HCT116 (cell line): ENCODE measurements around the gene CCDC174. TPM values are rescaled to one million over a fixed set of nuclear protein-coding genes. Genes with fewer than 3 reads are reported as not detected.

Experiments used
- ATAC-seq: fragments of 200-7000 bp; cut with Tn5 transposase; 2 replicates; pipeline ENCODE4 v1.9.1; 2020; ENCODE audit warnings: mild to moderate bottlenecking, moderate library complexity
- BruUV-seq: library from RNA; stranded (reverse); fragments of 400-500 nt; replicated peaks from 2 replicates; lab custom pipeline; 2021; lab: Mats Ljungman, UMichigan
- CTCF ChIA-PET: fragments of 300-600 bp; sonication (Branson Sonifier 250); formaldehyde crosslinking; loops from one replicate; lab custom pipeline; 2021; ENCODE audit warnings: antibody characterized with exemption; lab: Charles Lee
- POLR2A ChIA-PET: fragments of 300-600, 350-600 bp; sonication (Branson Sonifier 250); formaldehyde crosslinking; loops from one replicate; lab custom pipeline; 2021; ENCODE audit warnings: antibody characterized with exemption; lab: Charles Lee
- RAD21 ChIA-PET, 2 experiments: fragments of 300-600 bp; sonication (Branson Sonifier 250); formaldehyde crosslinking; loops; one replicate each; lab custom pipeline; 2023; ENCODE audit warnings: low total read pairs in 2 of 2; ENCODE audit not compliant: uncharacterized antibody in 2 of 2, unreplicated experiment in 2 of 2, low non-redundant PET in 1 of 2; lab: Charles Lee
- DNase-seq: peaks from one replicate; pipeline ENCODE4 v3.0.0-alpha.2; 2010; ENCODE audit warnings: low read depth, low spot score
- H2AFZ ChIP-seq: fragments of 200-600 bp; shearing (Covaris generic), sonication (generic); 2 replicates; pipeline ENCODE4 v1.6.1; 2017; ENCODE audit warnings: low read depth, mixed run types, mixed read lengths, antibody characterized with exemption, low read length; ENCODE audit not compliant: poor library complexity, severe bottlenecking
- H3K27ac ChIP-seq: 2 replicates; pipeline ENCODE4 v1.5.1; 2012; ENCODE audit warnings: low read depth, low read length
- H3K27me3 ChIP-seq: fragments of 200-600 bp; sonication (generic); 2 replicates; pipeline ENCODE4 v1.6.1; 2016; ENCODE audit warnings: mixed run types, low read length, mixed read lengths; ENCODE audit not compliant: insufficient read depth
- H3K36me3 ChIP-seq, 2 experiments: fragments of 200-500 bp in 1 of 2; fragments of 200-600 bp in 1 of 2; sonication (Bioruptor generic) in 1 of 2; sonication (generic) in 1 of 2; 2 replicates each; pipeline versions ENCODE4 v1.5.1 to v1.6.1; 2014 to 2016; ENCODE audit warnings: low read length in 2 of 2, inconsistent platforms in 1 of 2, mixed read lengths in 1 of 2, mixed run types in 1 of 2; ENCODE audit not compliant: insufficient read depth in 2 of 2, control insufficient read depth in 1 of 2
- H3K4me1 ChIP-seq, 2 experiments: fragments of 200-600 bp in 1 of 2; sonication (generic) in 1 of 2; 2 replicates each; pipeline versions ENCODE4 v1.5.1 to v1.6.1; 2012 to 2017; ENCODE audit warnings: low read length in 2 of 2, inconsistent platforms in 1 of 2, mild to moderate bottlenecking in 1 of 2, mixed read lengths in 1 of 2, mixed run types in 1 of 2, moderate library complexity in 1 of 2; ENCODE audit not compliant: insufficient read depth in 2 of 2, control insufficient read depth in 1 of 2
- H3K4me2 ChIP-seq: fragments of 200-600 bp; sonication (generic); 2 replicates; pipeline ENCODE4 v1.6.1; 2017; ENCODE audit warnings: mixed run types, low read length, mixed read lengths
- H3K4me3 ChIP-seq, 2 experiments: fragments of 200-600 bp in 1 of 2; sonication (generic) in 1 of 2; replicated peaks in 1 of 2; 2 replicates each; pipeline ENCODE4 v1.5.1; 2011 to 2016; ENCODE audit warnings: low read length in 2 of 2, control low read depth in 1 of 2, low read depth in 1 of 2, mild to moderate bottlenecking in 1 of 2, mixed read lengths in 1 of 2, mixed run types in 1 of 2
- H3K79me2 ChIP-seq: fragments of 200-600 bp; sonication (generic); 2 replicates; pipeline ENCODE4 v1.6.1; 2017; ENCODE audit warnings: mild to moderate bottlenecking, mixed run types, low read length, moderate library complexity, mixed read lengths; ENCODE audit not compliant: insufficient read depth
- H3K9ac ChIP-seq: fragments of 200-600 bp; sonication (generic); 2 replicates; pipeline ENCODE4 v1.6.1; 2016; ENCODE audit warnings: low read length, mixed read lengths
- H3K9me2 ChIP-seq: fragments of 200-600 bp; sonication (generic), shearing (Covaris generic); 2 replicates; pipeline ENCODE4 v1.6.1; 2017; ENCODE audit warnings: mixed run types, mild to moderate bottlenecking, moderate library complexity; ENCODE audit not compliant: insufficient read depth
- H3K9me3 ChIP-seq, 2 experiments: fragments of 200-500 bp in 1 of 2; fragments of 200-600 bp in 1 of 2; sonication (Bioruptor generic) in 1 of 2; sonication (generic) in 1 of 2; 2 replicates each; pipeline ENCODE4 v1.6.1; 2014 to 2017; ENCODE audit warnings: low read length in 2 of 2, mixed read lengths in 2 of 2, inconsistent platforms in 1 of 2, low read depth in 1 of 2, mild to moderate bottlenecking in 1 of 2, mixed run types in 1 of 2, moderate library complexity in 1 of 2; ENCODE audit not compliant: control insufficient read depth in 1 of 2, insufficient read depth in 1 of 2
- H4K20me1 ChIP-seq: fragments of 200-600 bp; sonication (generic), shearing (Covaris generic); 2 replicates; pipeline ENCODE4 v1.6.1; 2017; ENCODE audit warnings: mixed run types, mild to moderate bottlenecking, moderate library complexity; ENCODE audit not compliant: insufficient read depth
- CBX3 ChIP-seq: IDR thresholded peaks from 2 replicates; pipeline ENCODE4 v1.6.1; 2012; ENCODE audit warnings: low read depth
- EGR1 ChIP-seq: IDR thresholded peaks from 2 replicates; pipeline ENCODE4 v1.6.1; 2012; ENCODE audit warnings: low read depth
- EZH2 ChIP-seq: fragments of 200-600 bp; sonication (generic); IDR thresholded peaks from 2 replicates; pipeline ENCODE4 v1.6.1; 2017; ENCODE audit warnings: antibody characterized with exemption, mixed run types
- FOSL1 ChIP-seq: IDR thresholded peaks from 2 replicates; pipeline ENCODE4 v1.6.1; 2012; ENCODE audit warnings: low read depth
- JUND ChIP-seq: IDR thresholded peaks from 2 replicates; pipeline ENCODE4 v1.6.1; 2012
- POLR2A ChIP-seq: IDR thresholded peaks from 2 replicates; pipeline ENCODE4 v1.7.0; 2011; ENCODE audit warnings: borderline replicate concordance; ENCODE audit not compliant: insufficient read depth, insufficient read length; ENCODE audit errors: extremely low read depth
- POLR2AphosphoS5 ChIP-seq: IDR thresholded peaks from 2 replicates; pipeline ENCODE4 v1.6.1; 2011; ENCODE audit warnings: mild to moderate bottlenecking, low read depth, low read length, moderate library complexity
- RAD21 ChIP-seq: IDR thresholded peaks from 2 replicates; pipeline ENCODE4 v1.6.1; 2012; ENCODE audit warnings: low read depth, mild to moderate bottlenecking
- SIN3A ChIP-seq: IDR thresholded peaks from 2 replicates; pipeline ENCODE4 v1.6.1; 2012; ENCODE audit warnings: low read depth
- SP1 ChIP-seq: IDR thresholded peaks from 2 replicates; pipeline ENCODE4 v1.6.1; 2012; ENCODE audit warnings: low read depth
- SRF ChIP-seq: IDR thresholded peaks from 2 replicates; pipeline ENCODE4 v1.6.1; 2012; ENCODE audit warnings: low read depth
- TCF7L2 ChIP-seq: IDR thresholded peaks from 2 replicates; pipeline ENCODE4 v1.7.0; 2011; ENCODE audit warnings: borderline replicate concordance, inconsistent platforms; ENCODE audit not compliant: insufficient read depth, insufficient read length; ENCODE audit errors: extremely low read depth
- ZFX ChIP-seq: fragments of 450-650 bp; IDR thresholded peaks from 2 replicates; pipeline ENCODE4 v1.6.1; 2017
- ZNF274 ChIP-seq: fragments of 200-500 bp; sonication (Bioruptor generic); IDR thresholded peaks from 2 replicates; pipeline ENCODE4 v1.6.1; 2014; ENCODE audit warnings: mild to moderate bottlenecking, low read depth, low read length, inconsistent platforms
- intact Hi-C: fragments of 100-400 bp; cut with micrococcal nuclease; formaldehyde crosslinking; loops from 2 replicates; pipeline ENCODE4 v1.10.0; 2022
- total RNA-seq: library from RNA; stranded (reverse); gene quantifications from one replicate; pipeline ENCODE4 v1.2.1, GENCODE V29; 2021; ENCODE audit not compliant: unreplicated experiment
- TF ChIP-seq, protein P1 (sequence below): IDR thresholded peaks from 2 replicates; pipeline ENCODE4 v1.6.1; 2011; ENCODE audit warnings: mild to moderate bottlenecking, low read length, moderate library complexity; ENCODE audit not compliant: insufficient replicate concordance; ENCODE audit errors: extremely low read depth
- TF ChIP-seq, protein P2 (sequence below): IDR thresholded peaks from 2 replicates; pipeline ENCODE4 v1.6.1; 2012
- TF ChIP-seq, protein P3 (sequence below): IDR thresholded peaks from 2 replicates; pipeline ENCODE4 v1.6.1; 2012

Gene CCDC174
- total RNA-seq, 1 experiment from 2014 or later, result 15.6 TPM

DNA sequence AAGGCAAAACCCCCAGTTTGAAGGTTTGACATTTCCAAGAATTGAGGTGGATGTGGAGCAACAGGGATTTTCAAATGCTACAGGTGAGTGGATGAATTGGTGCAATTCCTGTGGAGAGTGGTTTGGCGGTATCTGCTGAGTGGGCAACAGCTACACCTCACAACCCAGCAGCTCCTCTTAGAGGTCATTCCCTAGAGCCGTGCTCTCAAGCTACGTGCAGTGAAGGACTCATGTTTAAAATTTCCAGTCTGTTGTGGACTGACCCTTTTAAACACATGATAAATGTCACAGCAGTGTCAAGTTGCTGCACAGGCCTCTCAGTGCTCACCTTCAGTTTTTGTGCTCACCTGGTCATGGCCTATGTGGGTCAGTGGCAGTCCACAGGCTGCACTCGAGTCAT is 32.9 kb downstream of the CCDC174 start:
- ATAC-seq (no peak), DNase-seq (no peak)
- no TSS peak for BruUV-seq
- H3K4me2 ChIP-seq, result no peak overlapping the region
- H3K9me3 ChIP-seq, result peaks cover 0 to 10% of the 10 kb centered on the region in 2 experiments; a peak in 1 of 4 replicates
- H3K27ac ChIP-seq, result no peak overlapping the region
- RAD21 ChIA-PET, result no interaction called here
- no peaks in the 10 kb centered on the region for H3K4me1 ChIP-seq
- no peaks in the 10 kb centered on the region for H4K20me1 ChIP-seq
- no peaks in the 10 kb centered on the region for H3K9me2 ChIP-seq
- no peak overlapping the region for H3K9ac ChIP-seq
- TF ChIP-seq POLR2A, result no peak
- TF ChIP-seq, protein P1, sequence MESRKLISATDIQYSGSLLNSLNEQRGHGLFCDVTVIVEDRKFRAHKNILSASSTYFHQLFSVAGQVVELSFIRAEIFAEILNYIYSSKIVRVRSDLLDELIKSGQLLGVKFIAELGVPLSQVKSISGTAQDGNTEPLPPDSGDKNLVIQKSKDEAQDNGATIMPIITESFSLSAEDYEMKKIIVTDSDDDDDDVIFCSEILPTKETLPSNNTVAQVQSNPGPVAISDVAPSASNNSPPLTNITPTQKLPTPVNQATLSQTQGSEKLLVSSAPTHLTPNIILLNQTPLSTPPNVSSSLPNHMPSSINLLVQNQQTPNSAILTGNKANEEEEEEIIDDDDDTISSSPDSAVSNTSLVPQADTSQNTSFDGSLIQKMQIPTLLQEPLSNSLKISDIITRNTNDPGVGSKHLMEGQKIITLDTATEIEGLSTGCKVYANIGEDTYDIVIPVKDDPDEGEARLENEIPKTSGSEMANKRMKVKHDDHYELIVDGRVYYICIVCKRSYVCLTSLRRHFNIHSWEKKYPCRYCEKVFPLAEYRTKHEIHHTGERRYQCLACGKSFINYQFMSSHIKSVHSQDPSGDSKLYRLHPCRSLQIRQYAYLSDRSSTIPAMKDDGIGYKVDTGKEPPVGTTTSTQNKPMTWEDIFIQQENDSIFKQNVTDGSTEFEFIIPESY, result no peak
- TF ChIP-seq FOSL1, result no peak
- no peak for TF ChIP-seq SIN3A
- H3K4me3 ChIP-seq, result no peak overlapping the region
- no peaks in the 10 kb centered on the region for H3K79me2 ChIP-seq
- intact Hi-C loops, result no loop called here
- H3K27me3 ChIP-seq, result no peaks in the 10 kb centered on the region
- no peaks in the 10 kb centered on the region for H3K36me3 ChIP-seq
- POLR2A ChIA-PET, result no interaction called here
- CTCF ChIA-PET, result interaction anchor here (1.1 kb wide), 1 partner anchor 10 kb away, joined by 3 read pairs; no protein-coding TSS in a partner anchor
- H2AFZ ChIP-seq, result no peak overlapping the region

DNA sequence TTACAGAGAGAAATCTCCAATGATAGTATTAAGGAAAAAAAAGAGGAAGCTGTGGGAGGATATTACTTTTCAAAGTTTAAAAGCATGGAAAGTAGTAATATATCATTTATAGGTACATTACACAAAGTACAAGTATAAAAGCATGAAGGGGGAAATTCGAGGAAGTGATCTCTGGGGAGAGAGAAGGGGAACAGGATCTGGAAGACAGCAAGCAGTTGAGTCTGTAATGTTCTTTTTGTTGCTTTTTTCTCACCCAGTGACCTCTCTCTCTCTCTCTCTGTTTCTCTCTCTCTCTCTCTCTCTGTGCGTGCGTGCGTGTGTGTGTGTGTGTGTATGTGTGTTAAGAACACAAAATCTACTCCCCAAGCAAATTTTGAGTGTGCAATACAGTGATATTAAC is 33.6 kb downstream of the CCDC174 start:
- ATAC-seq, result no peak

More for the DNA sequence above, 33.6 kb downstream of the CCDC174 start:
- Histone ChIP-seq H3K9ac (no peak overlapping the region), H3K27me3 (no peaks in the 10 kb centered on the region), H3K9me3 (peaks cover 0 to 3% of the 10 kb centered on the region in 2 experiments; a peak in 1 of 4 replicates), H3K4me1 (no peaks in the 10 kb centered on the region), H3K4me2 (no peak overlapping the region), H3K4me3 (no peak overlapping the region), H3K79me2 (no peaks in the 10 kb centered on the region), H3K36me3 (no peaks in the 10 kb centered on the region), H3K27ac (no peak overlapping the region), H4K20me1 (no peaks in the 10 kb centered on the region), H2AFZ (no peak overlapping the region), H3K9me2 (no peaks in the 10 kb centered on the region)
- BruUV-seq, result no TSS peak
- intact Hi-C loops, result no loop called here
- no peak for DNase-seq
- RAD21 ChIA-PET, result no interaction called here
- CTCF ChIA-PET, result interaction anchor here (1.1 kb wide), 1 partner anchor 11 kb away, joined by 3 read pairs; no protein-coding TSS in a partner anchor
- TF ChIP-seq JUND (no peak), POLR2AphosphoS5 (no peak), EZH2 (no peak), FOSL1 (no peak), EGR1 (no peak), SRF (no peak), CBX3 (no peak), TCF7L2 (no peak), RAD21 (no peak), SIN3A (no peak), SP1 (no peak), ZNF274 (no peak), ZFX (no peak)
- TF ChIP-seq, protein P2, sequence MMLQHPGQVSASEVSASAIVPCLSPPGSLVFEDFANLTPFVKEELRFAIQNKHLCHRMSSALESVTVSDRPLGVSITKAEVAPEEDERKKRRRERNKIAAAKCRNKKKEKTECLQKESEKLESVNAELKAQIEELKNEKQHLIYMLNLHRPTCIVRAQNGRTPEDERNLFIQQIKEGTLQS, result no peak
- TF ChIP-seq, protein P1, result no peak
- TF ChIP-seq, protein P3, sequence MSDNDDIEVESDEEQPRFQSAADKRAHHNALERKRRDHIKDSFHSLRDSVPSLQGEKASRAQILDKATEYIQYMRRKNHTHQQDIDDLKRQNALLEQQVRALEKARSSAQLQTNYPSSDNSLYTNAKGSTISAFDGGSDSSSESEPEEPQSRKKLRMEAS, result no peak
- POLR2A ChIA-PET, result no interaction called here
